HL-60 (cell line): ENCODE results near the gene PTPRU.

Experiments used
- DNase-seq, 2 experiments: peaks; one replicate each; pipeline ENCODE4 v3.0.0-alpha.2; 2010 to 2020; ENCODE audit warnings: low read depth in 1 of 2, low spot score in 1 of 2
- H3K27ac ChIP-seq: fragments of 250-450 bp; sonication (Bioruptor Pico); replicated peaks from 2 replicates; pipeline ENCODE4 v1.5.1; 2020; ENCODE audit warnings: mild to moderate bottlenecking, moderate library complexity
- H3K27me3 ChIP-seq: fragments of 250-450 bp; sonication (Bioruptor Pico); 2 replicates; pipeline ENCODE4 v1.5.1; 2021; ENCODE audit warnings: mild to moderate bottlenecking, moderate library complexity; ENCODE audit not compliant: insufficient read depth, poor library complexity, severe bottlenecking
- H3K4me3 ChIP-seq: replicated peaks from 2 replicates; pipeline ENCODE4 v1.5.1; 2011; ENCODE audit warnings: mild to moderate bottlenecking, control low read depth, low read length; ENCODE audit not compliant: insufficient read depth
- CTCF ChIP-seq: IDR thresholded peaks from one replicate; pipeline ENCODE4 v1.5.1; 2011; ENCODE audit warnings: low read length, control low read depth, inconsistent platforms; ENCODE audit not compliant: insufficient read depth
- GABPA ChIP-seq: IDR thresholded peaks from 2 replicates; pipeline ENCODE4 v1.6.1; 2012; ENCODE audit warnings: low read depth
- POLR2AphosphoS5 ChIP-seq: IDR thresholded peaks from 2 replicates; pipeline ENCODE4 v1.6.1; 2012; ENCODE audit warnings: low read depth
- REST ChIP-seq: IDR thresholded peaks from 2 replicates; pipeline ENCODE4 v1.6.1; 2012; ENCODE audit warnings: low read depth; ENCODE audit not compliant: insufficient replicate concordance
- SPI1 ChIP-seq: IDR thresholded peaks from 2 replicates; pipeline ENCODE4 v1.6.1; 2012; ENCODE audit warnings: low read depth, mild to moderate bottlenecking, borderline replicate concordance

Gene PTPRU

GRCh38 chr1:29269382-29269781, 33.1 kb downstream of the PTPRU start:
- Histone ChIP-seq H3K27me3 (peaks cover 10% of the 10 kb centered on the region), H3K27ac (no peak overlapping the region), H3K4me3 (no peak overlapping the region)
- TF ChIP-seq SPI1 (no peak), REST (no peak)
- no peak for DNase-seq

DNA sequence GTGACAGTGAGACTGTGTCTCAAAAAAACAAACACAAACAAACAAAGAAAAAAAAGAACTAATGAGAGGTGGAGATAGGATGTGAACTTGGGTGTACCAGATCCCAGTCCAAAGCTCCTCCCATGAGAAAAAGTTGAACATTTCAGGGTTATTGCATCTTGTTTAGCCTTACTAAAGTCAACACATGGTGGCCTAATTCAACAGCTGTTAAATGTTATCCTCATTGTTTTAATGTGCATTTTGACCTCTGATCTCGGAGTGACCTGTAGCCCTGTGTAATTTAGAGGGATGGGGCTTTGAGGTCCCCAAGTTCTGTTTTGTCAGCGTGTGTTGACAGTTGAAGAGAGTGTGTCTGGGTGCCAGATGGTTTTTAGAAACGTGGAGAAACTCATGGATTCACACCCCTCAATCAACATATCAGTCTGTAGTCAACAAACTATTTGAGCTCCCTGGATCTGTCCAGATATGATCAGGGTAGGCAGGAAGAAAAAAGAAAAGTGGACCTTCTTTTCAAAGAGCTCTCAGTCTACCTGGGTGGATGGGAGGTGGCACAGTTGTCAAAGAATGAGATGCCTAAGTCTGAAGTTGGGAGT, 34.7 kb downstream of the PTPRU start:
- Histone ChIP-seq H3K4me3 (no peak overlapping the region), H3K27ac (no peak overlapping the region), H3K27me3 (peaks cover 8% of the 10 kb centered on the region)
- DNase-seq = no peak
- TF ChIP-seq GABPA (no peak), SPI1 (no peak), REST (no peak), POLR2AphosphoS5 (no peak), CTCF (no peak)

DNA sequence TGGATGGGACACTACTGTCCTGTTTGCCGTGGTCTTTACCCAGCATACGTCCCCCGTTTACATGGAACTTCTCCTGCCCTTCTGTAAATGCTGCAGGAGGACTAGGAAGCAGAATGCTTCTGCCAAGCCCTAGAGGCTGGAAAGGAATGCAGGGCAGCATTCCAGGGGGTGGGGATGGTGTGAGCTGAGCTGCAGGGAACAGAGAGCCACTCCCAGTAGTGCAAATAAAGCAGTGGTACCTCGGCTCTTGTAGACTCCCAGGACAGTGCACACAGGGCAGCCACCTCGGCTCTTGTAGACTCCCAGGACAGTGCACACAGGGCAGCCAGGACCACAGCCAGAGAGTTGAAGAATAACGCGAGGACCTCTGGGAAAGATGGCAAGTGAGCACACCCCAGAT, 35.4 kb downstream of the PTPRU start:
- peaks cover 5% of the 10 kb centered on the region for H3K27me3 ChIP-seq
- DNase-seq = no peak
- TF ChIP-seq POLR2AphosphoS5 (no peak), REST (no peak), CTCF (no peak), GABPA (no peak), SPI1 (no peak)
- no peak overlapping the region for H3K27ac ChIP-seq
- H3K4me3 ChIP-seq = no peak overlapping the region
